ENCODE results near the gene HOXB4.
A peak's percentile ranks its signal among the peaks of the same experiment; 100 is the strongest.

The HOXB4 gene

DNA sequence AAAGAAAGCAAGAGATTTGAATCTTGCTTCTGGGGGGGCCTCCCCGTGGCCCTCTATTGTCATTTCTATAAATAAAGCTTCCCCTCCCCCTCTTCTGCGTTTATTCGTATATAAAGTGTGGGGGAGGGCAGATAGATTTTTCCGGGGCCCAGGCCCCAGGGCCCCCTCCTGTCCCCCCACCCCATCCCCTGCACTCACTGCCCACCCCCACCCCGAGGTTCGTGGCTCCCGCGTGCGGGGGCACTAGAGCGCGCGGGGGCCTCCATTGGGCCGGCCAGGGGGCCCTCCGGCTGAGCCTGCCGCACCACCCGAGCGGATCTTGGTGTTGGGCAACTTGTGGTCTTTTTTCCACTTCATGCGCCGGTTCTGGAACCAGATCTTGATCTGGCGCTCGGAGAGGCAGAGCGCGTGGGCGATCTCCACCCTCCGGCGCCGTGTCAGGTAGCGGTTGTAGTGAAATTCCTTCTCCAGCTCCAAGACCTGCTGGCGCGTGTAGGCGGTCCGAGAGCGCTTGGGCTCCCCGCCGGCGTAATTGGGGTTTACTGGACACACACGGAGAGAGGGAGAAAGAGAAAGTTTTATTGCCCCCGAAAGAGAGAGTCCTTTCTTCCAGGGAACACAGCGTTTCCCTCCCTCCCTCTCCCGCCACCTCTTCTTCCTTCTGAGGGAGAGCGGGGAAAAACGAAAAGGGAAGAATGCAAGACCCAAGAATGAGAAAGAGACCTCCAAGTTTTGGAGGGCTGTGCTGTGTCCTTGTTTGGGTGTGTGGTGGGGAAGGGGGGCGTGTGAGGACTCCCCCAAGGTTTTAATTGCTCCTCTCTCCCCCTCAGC is 1.5 kb downstream of the HOXB4 start:
- no peak overlapping the region for H2AFZ ChIP-seq (ENCODE audit: low read depth)
- H3K79me2 ChIP-seq (ENCODE audit: insufficient read depth, low read depth): no peaks in the 10 kb centered on the region
- no peaks in the 10 kb centered on the region; the same call in 1 of the 2 replicates for H3K27me3 ChIP-seq (ENCODE audit: insufficient read depth, low read depth)
- no peaks in the 10 kb centered on the region for H3K36me3 ChIP-seq (ENCODE audit: insufficient read depth)
- no peak overlapping the region for H3K9ac ChIP-seq
- H3K4me3 ChIP-seq (IDR thresholded peaks at IDR 0.05; ENCODE audit: insufficient read depth, low read depth, low read length): no peak overlapping the region
- H3K4me1 ChIP-seq (ENCODE audit: low read depth, poor library complexity, severe bottlenecking): peaks cover 6% of the 10 kb centered on the region
- TF ChIP-seq, protein P1, sequence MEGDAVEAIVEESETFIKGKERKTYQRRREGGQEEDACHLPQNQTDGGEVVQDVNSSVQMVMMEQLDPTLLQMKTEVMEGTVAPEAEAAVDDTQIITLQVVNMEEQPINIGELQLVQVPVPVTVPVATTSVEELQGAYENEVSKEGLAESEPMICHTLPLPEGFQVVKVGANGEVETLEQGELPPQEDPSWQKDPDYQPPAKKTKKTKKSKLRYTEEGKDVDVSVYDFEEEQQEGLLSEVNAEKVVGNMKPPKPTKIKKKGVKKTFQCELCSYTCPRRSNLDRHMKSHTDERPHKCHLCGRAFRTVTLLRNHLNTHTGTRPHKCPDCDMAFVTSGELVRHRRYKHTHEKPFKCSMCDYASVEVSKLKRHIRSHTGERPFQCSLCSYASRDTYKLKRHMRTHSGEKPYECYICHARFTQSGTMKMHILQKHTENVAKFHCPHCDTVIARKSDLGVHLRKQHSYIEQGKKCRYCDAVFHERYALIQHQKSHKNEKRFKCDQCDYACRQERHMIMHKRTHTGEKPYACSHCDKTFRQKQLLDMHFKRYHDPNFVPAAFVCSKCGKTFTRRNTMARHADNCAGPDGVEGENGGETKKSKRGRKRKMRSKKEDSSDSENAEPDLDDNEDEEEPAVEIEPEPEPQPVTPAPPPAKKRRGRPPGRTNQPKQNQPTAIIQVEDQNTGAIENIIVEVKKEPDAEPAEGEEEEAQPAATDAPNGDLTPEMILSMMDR (conservative IDR thresholded peaks at IDR 0.05; ENCODE audit: low read depth, low read length): no peak
- H3K4me2 ChIP-seq: peak overlapping the region; percentile 51
- no peaks in the 10 kb centered on the region for H4K20me1 ChIP-seq (ENCODE audit: insufficient read depth)
- no peak overlapping the region for H3K27ac ChIP-seq

DNA sequence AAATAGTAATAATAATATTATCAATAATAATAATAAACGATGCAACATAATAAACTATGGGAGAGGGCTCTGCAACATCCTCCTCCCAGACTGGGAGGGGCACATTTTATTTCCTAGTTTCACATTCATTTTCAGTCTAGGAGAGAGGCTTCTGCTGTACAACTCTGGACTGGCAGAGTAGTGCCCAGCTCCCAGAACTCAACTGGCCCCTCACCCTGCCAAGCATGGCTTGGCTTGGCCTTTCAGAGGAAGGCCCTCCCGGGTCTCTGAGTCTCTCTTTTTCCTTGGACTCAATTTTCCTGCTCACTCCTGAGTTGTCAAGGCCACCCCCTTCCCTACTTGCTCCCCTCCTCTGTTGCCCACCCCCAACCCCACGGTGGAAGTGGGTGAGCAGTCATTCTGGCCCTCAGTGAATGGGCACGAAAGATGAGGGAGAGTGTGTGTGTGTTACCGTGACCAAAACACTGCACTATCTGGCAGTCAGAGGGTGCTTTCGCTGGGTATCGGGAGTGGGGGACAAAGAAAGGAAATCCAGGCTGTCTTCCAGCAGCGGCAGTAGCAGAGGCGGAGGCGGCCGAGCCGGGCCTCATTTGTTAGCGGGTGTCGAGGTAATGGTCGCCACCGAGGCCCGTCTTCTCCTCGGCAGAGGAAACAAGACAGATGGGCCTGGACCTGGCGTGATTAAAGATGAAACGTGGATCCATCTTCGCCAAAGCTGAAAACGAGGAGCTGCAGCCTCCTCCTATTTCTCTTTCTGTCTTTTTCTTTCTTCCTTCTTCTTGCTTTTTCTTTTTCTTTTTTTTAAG is 2.3 kb downstream of the HOXB4 start:
- no peak overlapping the region for H2AFZ ChIP-seq (ENCODE audit: low read depth)
- no peak overlapping the region for H3K27ac ChIP-seq
- no peak overlapping the region for H3K9ac ChIP-seq
- no peaks in the 10 kb centered on the region for H3K36me3 ChIP-seq (ENCODE audit: insufficient read depth)
- TF ChIP-seq, protein P1 (conservative IDR thresholded peaks at IDR 0.05; ENCODE audit: low read depth, low read length): no peak
- H3K79me2 ChIP-seq (ENCODE audit: insufficient read depth, low read depth): no peaks in the 10 kb centered on the region
- H4K20me1 ChIP-seq (ENCODE audit: insufficient read depth): no peaks in the 10 kb centered on the region
- H3K4me2 ChIP-seq: no peak overlapping the region
- H3K27me3 ChIP-seq (ENCODE audit: insufficient read depth, low read depth): no peaks in the 10 kb centered on the region; the same call in 1 of the 2 replicates
- H3K4me3 ChIP-seq (IDR thresholded peaks at IDR 0.05; ENCODE audit: insufficient read depth, low read depth, low read length): no peak overlapping the region
- H3K4me1 ChIP-seq (ENCODE audit: low read depth, poor library complexity, severe bottlenecking): peaks cover 6% of the 10 kb centered on the region

DNA sequence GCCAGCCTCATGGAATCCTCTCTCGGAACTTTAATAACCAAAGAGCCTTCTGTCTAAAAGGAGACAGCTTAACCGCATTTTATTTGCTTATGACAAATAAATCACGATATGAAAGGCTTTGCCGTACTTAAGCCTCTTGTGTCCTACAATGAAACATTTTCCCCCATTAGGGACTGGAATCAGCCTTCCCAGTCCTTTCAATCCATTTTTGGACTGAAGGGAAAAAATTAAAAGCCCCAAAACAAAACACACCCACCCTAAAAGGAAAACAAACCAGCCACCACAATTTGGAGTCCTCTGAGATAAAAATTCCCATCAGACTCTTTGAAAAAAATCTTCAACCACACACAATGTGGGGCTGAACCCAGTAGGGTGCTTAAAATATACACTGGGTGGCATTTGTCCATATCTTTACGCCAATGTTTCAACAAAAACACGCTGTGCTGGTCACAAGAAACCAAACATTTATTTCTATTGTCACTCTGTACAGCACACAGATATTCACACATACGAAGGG is 3.0 kb downstream of the HOXB4 start:
- H3K36me3 ChIP-seq (ENCODE audit: insufficient read depth): no peaks in the 10 kb centered on the region
- no peaks in the 10 kb centered on the region for H4K20me1 ChIP-seq (ENCODE audit: insufficient read depth)
- H2AFZ ChIP-seq (ENCODE audit: low read depth): no peak overlapping the region
- TF ChIP-seq, protein P1 (conservative IDR thresholded peaks at IDR 0.05; ENCODE audit: low read depth, low read length): no peak
- H3K79me2 ChIP-seq (ENCODE audit: insufficient read depth, low read depth): no peaks in the 10 kb centered on the region
- H3K4me1 ChIP-seq (ENCODE audit: low read depth, poor library complexity, severe bottlenecking): peaks cover 6% of the 10 kb centered on the region
- no peak overlapping the region for H3K4me2 ChIP-seq
- H3K27me3 ChIP-seq (ENCODE audit: insufficient read depth, low read depth): no peaks in the 10 kb centered on the region; the same call in 1 of the 2 replicates
- H3K9ac ChIP-seq: no peak overlapping the region
- H3K27ac ChIP-seq: no peak overlapping the region
- no peak overlapping the region for H3K4me3 ChIP-seq (IDR thresholded peaks at IDR 0.05; ENCODE audit: insufficient read depth, low read depth, low read length)

DNA sequence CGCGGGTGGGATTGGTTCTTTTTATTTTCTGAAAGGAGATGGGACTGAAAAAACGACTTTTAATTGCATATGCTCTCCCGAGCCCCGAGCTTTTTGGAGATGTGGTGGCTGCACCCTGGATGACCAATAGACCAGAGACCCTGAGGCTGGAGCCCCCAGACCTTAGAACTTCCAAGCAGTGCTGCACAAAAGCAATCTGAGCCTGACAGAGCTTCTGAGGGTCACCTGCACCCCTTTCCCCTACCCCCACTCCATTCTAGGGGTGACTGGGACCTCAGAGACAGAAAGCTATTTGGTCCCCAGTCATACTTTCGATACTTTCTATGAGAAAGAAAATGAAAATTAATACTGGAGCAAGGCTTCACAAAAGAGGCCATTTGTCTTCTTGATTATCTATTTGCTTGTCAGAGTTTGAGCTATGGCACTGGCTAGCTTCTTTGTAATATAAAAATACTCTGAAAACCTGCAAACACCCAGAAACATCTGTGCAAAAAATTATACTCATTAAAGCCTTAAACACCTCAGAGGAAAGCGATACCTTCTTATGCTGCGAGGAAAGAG is 3.6 kb downstream of the HOXB4 start:
- H3K27ac ChIP-seq: no peak overlapping the region
- no peaks in the 10 kb centered on the region; the same call in 1 of the 2 replicates for H3K27me3 ChIP-seq (ENCODE audit: insufficient read depth, low read depth)
- H3K4me2 ChIP-seq: no peak overlapping the region

More for the DNA sequence above, 3.6 kb downstream of the HOXB4 start:
- H3K36me3 ChIP-seq (ENCODE audit: insufficient read depth): no peaks in the 10 kb centered on the region
- H4K20me1 ChIP-seq (ENCODE audit: insufficient read depth): no peaks in the 10 kb centered on the region
- TF ChIP-seq, protein P1 (conservative IDR thresholded peaks at IDR 0.05; ENCODE audit: low read depth, low read length): no peak
- no peaks in the 10 kb centered on the region for H3K79me2 ChIP-seq (ENCODE audit: insufficient read depth, low read depth)
- no peak overlapping the region for H3K9ac ChIP-seq
- H3K4me1 ChIP-seq (ENCODE audit: low read depth, poor library complexity, severe bottlenecking): peaks cover 6% of the 10 kb centered on the region
- H2AFZ ChIP-seq (ENCODE audit: low read depth): no peak overlapping the region
- no peak overlapping the region for H3K4me3 ChIP-seq (IDR thresholded peaks at IDR 0.05; ENCODE audit: insufficient read depth, low read depth, low read length)

Measured in KMS-11 (cell line).